Right forelimb (tissue), 1 donor: Measurements from ENCODE around the gene SLC44A4.
"Not testable (repeated sequence)": the region's sequence is repeated elsewhere in the genome, so short reads cannot be mapped to it uniquely, and the experiment has no call there.

Experiments
- DNase-seq: peaks from one replicate; pipeline ENCODE4 v3.0.0-alpha.2; 2018

Gene SLC44A4

DNA sequence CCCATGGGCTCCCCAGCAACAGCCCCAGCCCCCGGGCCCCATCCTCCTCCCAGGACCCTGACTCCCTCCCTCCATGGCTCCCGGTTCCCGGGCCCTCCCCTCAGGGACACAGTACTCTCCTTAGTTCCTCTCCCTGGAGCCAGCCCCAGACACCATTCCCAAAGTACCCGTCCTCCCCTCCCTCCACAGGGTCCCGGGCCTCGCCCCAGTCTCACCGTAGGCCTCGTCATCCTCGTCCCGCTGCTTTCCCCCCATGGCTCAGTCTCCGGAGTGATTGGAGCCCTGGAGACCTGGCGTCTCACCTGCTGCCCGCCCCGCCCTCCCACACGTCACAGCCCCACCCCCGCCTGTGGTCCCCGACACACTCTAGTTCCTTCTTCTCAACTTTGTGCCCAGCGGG, at the start of gene SLC44A4:
SLC44A4 (minus strand) TSS at position 272 of the 400 bp plus-strand sequence; CDS start at position 255, 17 bp downstream.
- DNase-seq = no peak

DNA sequence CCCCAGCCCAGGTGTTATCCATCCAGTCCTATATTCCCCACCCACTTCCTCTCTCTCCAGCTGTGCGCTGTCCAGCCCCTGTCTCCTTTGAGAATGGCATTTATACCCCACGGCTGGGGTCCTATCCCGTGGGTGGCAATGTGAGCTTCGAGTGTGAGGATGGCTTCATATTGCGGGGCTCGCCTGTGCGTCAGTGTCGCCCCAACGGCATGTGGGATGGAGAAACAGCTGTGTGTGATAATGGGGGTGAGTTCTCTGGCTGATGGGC, 49.8 kb upstream of the SLC44A4 start:
- DNase-seq = no peak

DNA sequence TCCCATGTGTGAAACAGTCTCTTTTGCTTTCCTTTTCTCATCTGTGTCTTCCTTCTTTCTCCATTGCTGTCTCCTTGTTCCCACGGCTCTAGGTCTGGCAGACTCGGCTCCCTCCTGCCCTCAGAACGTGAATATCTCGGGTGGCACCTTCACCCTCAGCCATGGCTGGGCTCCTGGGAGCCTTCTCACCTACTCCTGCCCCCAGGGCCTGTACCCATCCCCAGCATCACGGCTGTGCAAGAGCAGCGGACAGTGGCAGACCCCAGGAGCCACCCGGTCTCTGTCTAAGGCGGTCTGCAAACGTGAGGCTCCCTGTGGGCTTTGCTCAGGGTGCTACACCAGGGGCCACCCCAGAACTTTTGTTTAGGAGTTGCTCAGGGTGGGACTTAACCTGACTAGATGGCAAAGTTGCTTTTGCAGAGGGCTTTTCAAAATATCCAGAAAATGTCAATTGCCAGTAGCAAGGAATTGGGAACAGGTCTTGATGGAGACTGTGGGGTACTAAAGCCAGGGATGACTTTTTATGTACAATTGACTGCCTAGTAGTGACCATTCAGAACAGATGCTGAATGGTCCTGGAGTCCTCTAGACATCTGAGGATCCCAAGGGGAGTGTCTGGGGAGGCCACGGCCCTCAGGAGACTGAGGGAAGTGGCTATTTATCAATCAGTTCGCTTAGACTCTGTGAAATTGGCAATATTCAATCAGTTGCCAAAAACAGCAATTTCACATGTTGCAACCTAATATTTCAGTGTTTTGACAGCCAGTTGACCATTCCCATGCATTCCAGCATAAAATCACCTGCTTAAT, 49.3 kb upstream of the SLC44A4 start:
- no peak for DNase-seq

DNA sequence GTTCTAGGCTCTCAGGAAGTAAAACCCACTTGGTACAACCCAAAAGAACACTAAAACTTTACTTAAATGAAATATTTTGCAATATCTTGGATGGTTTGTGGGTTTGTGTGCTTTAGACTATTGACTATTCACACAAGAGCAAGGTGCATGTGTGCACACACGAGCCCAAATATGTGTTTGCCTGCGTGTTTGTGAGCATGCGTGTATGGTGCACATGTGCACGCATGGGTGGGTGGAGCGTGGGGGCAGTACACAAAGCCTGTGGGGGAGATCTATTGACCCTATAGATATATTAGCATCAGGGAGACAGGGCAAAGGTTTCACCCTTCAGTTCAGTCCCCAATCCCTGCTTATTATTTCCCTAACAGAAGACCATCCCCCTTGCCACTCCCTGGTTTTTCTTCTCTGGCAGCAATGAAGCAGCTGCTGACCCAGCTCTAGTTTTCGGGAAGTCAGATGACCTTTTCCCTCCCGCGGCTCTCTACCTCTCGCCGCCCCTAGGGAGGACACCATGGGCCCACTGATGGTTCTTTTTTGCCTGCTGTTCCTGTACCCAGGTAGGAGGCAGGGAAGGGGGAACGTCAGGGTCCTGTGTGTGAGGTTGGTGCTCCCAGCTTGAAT, 48.6 kb upstream of the SLC44A4 start, which contains the start of gene C2:
C2 (plus strand) TSS at position 476 of the 621 bp plus-strand sequence; CDS start at position 512, 36 bp downstream.
- no peak for DNase-seq

DNA sequence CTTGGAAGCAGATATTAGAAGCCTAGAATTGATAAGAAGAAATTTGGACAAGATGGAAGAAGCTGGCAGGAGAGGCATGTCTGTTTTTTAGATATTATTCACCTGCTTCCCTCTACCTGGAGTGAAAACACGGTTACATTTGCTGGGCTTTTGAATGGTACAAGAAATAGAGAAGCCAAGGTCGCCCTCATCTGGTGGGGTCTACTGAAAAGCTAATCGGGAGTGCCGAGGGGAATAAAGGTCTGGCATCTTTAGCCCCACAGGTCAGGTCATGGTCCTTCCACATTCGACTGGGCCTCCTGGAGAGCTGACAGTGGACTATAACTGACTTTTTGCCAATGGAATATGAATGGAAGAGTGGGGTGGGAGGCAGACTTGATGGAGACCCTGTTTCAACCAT, 44.1 kb upstream of the SLC44A4 start:
- no peak for DNase-seq

DNA sequence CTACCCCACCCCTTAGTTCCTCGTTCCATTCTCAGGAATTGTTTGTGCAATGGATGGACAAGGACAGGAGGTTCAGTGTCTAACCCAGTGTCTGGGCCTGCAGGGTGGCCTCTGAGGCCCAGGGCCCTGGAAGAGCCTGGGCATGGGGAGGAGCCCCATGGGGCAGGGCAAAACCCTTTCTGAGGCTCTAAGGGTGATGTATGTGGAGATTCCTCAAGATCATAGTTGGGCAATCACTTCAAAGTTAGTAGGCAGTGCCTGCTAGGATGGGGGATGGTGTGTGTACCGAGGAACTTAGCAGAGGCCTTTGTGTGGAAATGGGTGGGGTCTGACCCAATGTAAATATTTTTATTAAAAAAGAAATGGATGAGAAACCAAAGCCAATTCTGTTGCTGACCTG, 42.0 kb upstream of the SLC44A4 start:
- DNase-seq = no peak

DNA sequence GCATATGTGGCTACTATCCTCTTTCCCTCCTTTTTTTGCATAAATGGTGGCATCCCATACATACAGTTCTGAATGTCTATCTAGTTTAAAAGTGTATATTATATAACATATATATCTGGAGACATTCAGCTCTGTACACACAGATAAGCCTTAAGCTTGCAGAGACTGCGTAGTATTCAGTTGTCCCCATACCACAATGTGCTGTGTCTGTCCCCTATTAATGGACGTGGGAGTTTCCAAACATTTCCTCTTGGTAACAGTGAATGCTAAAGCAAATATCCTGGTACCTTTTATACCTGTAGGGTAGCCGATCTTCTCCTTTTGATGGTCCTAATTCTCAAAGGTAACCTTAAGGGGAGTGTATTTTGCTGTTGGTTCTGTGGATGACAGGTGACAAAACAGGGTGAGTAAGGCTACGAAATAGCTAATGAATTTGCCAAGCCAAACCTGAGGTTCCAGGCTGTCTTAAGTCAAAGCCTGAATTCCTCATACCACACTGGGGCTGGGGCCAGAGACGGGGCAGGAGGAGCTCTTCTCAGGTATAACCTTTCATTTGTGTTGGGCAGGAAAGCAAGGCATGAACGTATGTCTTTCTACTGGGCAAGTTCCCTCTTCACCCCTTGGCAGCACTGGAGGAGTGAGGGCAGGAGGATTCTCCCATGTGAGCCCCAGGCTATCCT, 41.0 kb upstream of the SLC44A4 start:
- DNase-seq = no peak

DNA sequence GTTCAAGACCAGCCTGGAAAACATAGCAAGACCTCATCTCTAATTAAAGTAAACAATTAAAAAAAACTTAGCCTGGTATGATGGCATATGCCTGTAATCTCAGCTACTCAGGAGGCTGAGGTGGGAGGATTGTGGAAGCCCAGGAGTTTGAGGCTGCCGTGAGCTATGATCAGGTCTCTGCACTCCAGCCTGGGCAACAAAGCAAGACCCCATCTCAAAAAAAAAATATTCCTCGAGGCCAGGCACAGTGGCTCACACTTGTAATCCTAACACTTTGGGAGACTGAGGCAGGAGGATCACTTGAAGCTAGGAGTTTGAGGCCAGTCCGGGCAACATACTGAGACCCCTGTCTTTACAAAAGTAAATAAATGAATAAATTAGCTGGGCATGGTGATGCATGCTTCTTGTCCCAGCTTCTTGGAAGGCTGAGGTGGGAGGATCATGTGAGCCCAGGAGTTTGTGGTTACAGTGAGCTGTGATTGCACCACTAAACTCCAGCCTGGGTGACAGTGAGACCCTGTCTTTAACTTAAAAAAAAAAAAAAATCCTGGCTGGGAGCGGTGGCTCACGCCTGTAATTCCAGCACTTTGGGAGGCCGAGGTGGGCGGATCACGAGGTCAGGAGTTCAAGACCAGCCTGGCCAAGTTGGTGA, 39.4 kb upstream of the SLC44A4 start:
- no peak for DNase-seq

DNA sequence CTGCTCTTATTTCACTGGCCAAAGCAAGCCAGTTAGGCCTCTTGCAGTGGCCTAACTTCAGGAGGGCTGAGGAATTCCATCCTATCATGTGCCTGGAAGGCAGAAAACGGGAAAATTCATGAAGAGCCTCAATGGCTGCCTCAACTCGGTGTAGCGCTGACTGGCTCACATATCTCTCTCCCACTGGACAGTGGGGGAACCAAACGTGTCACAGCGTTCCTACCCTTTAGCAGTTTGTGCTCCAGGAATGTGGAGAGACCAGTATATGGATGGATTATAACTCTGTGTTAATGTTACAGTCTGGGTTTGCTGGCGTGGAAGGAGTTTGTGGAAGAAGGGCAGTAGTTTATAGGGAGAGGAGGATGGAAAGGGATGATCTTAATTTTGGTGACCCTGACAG, 37.0 kb upstream of the SLC44A4 start:
- no peak for DNase-seq

DNA sequence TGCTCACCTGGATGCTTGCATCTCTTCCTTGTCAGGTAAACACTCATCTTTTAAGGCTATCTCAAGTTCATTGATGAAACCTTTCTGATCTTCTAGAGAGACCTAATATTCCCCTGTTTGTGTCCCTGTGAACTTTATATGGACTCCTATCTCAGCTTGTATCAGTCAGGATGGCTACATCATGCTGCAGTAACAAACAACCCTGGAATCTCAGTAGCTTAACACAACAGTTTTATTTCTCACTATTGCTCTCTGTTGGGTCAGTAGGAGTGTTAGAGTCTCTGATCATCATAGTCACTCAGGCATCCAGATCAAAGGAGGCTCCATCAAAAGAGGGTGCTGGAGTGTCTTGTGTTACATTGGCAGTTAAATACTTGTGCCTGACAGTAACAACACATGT, 36.6 kb upstream of the SLC44A4 start:
- no peak for DNase-seq

DNA sequence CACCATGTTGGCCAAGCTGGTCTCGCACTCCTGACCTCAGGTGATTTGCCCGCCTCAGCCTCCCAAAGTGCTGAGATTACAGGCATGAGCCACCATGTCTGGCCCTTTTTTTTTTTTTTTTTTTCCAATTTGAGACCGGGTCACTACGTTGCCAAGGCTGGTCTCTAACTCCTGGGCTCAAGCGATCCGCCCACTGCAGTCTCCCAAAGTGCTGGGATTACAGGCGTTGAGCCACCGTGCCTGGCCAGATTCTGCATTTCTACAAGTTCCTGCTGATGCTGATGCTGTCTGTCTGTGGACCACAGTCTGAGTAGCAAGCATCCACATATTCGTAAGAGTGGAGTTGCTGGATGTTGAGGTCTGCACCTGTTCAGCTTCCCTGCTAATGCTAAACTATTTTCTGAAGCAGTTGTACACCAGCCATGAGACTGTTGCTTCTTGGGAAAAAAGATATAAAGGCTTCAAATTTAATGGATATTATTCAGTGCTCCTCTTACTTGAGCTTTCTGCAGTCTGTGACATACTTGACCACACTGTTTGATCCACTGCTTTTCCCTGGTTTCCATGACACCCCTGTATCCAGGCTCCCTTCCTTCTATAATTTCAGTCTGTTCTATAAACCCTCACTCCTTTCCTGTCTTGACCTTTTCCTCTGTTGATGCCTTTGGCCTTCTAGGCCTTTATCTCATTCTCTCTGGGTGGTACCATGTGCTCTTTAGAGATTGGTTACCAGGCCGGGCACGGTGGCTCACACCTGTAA, 33.2 kb upstream of the SLC44A4 start:
- no peak for DNase-seq

DNA sequence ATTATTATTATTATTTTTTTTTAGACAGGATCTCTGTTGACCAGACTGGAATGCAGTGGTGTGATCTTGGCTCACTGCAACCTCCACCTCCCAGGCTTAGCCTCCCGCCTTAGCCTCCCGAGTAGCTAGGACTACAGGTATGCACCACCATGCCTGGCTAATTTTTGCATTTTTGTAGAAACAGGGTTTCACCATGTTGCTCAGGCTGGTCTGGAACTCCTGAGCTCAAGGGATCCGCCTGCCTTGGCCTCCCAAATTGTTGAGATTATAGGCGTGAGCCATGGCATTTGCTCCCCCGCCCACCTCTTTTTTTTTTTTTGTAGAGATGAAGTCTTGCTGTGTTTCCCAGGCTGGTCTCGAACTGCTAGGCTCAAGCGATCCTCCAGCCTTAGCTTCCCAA, 30.5 kb upstream of the SLC44A4 start:
- DNase-seq = not testable (repeated sequence)

DNA sequence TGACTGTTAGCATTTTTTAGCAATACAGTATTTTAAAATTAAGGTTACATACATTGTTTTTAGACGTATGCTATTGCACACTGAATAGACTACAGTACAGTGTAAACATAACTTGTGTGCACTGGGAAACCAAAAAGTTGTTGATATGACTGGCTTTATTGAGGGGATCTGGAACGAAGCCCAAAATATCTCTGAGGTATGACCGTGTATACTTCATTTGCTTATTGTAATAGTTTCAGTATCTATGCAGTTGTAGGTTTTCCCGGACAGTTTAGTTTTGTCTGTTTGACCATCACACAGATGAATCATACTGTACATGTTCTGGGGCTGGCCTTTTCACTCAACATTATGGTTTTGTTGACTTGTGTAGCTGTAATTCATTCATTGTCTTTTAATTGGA, 30.0 kb upstream of the SLC44A4 start:
- DNase-seq = no peak

DNA sequence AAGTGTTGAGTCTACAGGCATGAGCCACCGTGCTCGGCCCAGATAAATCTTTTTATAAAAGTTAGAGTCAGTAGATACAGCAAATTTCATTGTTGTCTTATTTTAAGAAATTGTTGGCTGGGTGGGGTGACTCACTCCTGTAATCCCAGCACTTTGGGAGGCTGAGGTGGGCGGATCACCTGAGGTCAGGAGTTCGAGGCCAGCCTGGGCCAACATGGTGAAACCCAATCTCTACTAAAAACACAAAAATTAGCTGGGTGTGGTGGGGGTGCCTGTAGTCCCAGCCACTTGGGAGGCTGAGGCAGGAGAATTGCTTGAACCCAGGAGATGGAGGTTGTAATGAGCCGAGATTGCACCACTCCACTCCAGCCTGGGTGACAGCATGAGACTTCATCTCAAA, 29.5 kb upstream of the SLC44A4 start:
- DNase-seq = not testable (repeated sequence)

DNA sequence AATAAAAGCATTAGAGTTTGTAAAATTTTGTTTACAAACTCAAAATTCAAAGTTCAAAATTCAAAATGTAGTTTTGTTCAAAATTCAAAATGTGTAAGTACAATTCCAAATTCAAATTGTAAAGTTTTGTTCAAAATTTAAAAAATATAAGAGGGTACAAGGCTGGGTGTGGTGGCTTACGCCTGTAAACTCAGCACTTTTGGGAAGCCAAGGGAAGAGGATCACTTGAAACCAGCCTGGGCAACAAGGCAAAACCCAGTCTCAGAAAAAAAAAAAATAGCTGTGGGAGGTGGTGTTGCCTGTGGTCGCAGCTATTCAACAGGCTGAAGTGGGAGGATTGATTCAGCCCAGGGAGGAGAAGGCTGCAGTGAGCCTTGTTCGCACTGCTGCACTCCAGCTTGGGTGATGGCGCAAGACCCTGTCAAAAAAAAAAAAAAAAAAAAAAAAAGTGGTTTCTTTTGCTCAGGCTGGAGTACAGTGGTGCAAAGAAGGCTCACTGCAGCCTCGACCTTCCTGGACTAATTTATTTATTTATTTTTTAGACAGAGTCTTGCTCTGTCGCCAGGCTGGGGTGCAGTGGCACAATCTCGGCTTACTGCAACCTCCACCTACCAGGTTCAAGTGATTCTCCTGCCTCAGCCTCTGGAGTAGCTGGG, 28.5 kb upstream of the SLC44A4 start:
- no peak for DNase-seq

DNA sequence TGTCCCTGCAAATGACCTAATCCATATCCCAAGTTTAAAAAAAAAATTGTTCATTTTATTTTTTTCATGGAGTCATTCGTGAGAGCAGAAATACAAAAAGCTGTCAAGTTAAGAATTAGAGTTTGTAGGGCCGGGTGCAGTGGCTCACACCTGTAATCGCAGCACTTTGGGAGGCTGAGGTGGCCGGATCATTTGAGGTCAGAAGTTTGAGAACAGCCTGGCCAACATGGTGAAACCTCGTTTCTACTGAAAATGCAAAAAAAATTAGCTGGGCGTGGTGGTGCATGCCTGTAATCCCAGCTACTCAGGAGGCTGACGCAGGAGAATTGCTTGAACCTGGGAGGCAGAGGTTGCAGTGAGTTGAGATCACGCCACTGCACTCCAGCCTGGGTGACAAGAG, 27.9 kb upstream of the SLC44A4 start:
- not testable (repeated sequence) for DNase-seq

DNA sequence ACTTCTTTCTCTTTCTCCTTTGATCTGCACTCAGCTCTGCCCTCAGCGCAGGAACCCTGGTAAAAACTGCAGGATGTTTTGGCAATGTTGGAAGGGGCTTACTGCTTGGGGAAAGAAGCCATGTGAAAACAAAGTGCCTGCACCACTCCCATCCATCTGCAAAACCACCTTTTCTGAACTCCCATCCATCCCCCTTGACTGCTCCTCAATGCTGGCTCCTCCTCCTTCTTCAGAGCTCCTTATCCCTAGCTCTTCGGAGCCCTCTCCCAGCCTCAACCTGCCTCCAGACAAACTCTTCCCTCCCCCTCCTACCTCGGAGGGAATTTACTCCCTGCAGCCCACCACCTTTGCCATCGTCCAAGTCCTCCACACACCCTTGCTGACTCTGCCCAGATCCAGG, 27.3 kb upstream of the SLC44A4 start:
- DNase-seq = no peak

DNA sequence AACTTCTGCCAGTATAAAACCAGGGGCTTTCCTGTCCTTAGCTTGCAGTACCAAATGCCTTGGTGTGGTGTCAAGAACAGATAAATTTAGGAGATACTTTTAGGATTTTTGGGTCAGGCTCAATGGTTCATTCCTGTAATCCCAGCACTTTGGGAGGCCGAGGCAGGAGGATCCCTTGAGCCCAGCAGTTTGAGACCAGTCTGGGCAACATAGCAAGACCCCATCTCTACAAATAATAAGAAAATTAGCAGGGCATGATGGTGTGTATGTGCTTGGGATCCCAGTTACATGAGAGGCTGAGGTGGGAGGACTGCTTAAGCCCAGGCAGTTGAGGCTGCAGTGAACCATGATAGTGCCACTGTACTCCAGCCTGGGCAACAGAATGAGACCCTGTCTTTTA, 26.2 kb upstream of the SLC44A4 start:
- no peak for DNase-seq

DNA sequence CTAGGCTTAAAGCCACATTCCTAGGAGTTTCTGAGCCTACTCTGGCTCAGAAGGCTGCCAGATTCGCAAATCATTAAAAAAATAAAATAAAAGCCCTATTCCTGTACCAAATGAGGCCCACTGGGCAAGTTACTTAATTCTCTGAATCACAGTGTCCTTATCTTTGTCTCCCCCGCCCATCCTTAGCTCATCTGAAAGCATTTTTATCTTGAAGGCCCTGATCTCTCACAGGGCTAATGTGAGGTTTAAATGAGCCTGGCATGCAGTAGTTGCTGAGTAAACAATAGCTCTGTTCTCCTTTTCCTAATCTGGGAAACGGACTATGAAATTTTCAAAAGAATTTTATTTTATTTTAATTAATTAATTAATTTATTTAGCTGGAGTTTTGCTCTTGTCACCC, 25.2 kb upstream of the SLC44A4 start:
- DNase-seq = no peak

DNA sequence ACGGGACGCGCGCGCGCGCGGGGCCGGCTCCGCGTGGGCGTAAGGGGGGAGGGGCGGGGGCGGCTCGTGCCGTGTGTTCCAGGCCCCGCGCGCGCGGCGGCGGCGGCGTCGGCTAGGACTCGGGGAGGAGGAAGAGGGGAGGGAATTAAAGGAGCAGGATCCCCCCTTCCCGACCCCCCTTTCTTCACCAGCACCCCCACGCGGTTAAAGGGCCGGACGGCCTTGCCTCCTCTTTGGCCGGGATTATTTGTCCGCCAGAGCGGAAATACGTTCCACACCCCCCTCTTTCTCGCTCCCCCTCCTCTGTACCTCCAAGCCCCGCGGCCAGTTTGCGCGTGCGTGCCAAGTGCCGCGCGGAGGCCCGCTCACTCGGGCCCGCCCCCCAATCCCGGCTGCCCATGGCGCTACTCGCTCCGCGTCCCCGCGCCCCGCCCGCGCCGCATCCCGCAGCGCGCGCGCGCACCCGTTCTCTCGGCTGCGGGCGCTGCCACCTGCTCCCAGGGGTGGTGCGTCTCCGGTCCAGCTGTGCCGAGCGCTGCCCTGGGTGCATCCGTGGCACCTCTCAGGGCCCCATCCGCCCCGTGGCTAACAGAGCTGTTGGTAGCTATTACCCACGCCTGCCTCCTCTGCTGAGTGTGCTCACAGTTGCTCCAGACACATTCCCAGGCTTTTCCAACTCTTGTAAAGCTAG, 23.3 kb upstream of the SLC44A4 start, which contains the start of gene ZBTB12:
ZBTB12 (minus strand) TSS at position 134 of the 691 bp plus-strand sequence. CDS start 781 bp downstream, outside the sequence.
- peak; percentile 97 for DNase-seq

DNA sequence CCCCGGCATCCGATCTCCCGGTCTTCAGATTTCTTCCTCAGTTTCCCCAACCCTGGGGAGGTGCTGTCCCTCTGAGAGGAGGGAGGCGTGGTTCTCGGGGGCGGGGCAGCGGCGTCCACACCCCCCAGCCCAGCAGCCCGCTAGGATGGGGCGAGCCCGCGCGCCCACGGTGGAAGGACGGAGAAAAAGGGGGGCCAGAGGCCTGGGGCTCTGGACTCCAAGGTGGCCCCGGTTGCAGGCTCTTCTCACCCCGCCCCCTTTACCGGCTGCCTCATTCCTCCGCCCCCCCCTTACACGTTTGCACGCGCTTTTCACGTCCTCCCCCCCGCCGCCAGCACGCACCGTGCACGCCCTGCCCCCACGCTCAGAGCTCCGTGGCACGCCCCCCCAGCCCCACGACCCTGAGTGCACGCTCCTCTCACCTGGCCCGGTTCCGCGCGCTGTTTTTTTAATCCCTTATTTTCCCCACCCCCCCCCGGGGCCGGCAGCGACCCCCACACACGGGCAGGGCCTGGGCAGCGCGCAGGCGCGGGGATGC, 22.7 kb upstream of the SLC44A4 start:
- DNase-seq = no peak
